PC-9 (cell line): ENCODE measurements around the gene IL17RE. TPM values are rescaled to one million over a fixed set of nuclear protein-coding genes. Genes with fewer than 3 reads are reported as not detected.
A peak's percentile ranks its signal among the peaks of the same experiment; 100 is the strongest.

Experiments
- BruUV-seq: library from RNA; stranded (reverse); fragments of 400-500 nt; replicated peaks from 2 replicates; lab custom pipeline; 2021; lab: Mats Ljungman, UMichigan
- CTCF ChIA-PET: fragments of 300-600 bp; sonication (Branson Sonifier 250); formaldehyde crosslinking; loops from one replicate; lab custom pipeline; 2022; ENCODE audit warnings: antibody characterized with exemption; lab: Charles Lee
- POLR2A ChIA-PET: fragments of 300-600 bp; sonication (Branson Sonifier 250); formaldehyde crosslinking; loops from one replicate; lab custom pipeline; 2022; ENCODE audit warnings: antibody characterized with exemption; ENCODE audit not compliant: unreplicated experiment; lab: Charles Lee
- DNase-seq, 2 experiments: peaks; one replicate each; pipeline versions ENCODE4 v3.0.0 to v3.0.0-alpha.2; 2015 to 2022; ENCODE audit warnings: mixed read lengths in 1 of 2
- H2AFZ ChIP-seq: fragments of 200-600 bp; sonication (generic); 2 replicates; pipeline ENCODE4 v1.8.1; 2017; ENCODE audit warnings: antibody characterized with exemption
- H3F3A ChIP-seq: fragments of 200-600 bp; sonication (generic); 2 replicates; pipeline ENCODE4 v1.8.1; 2017; ENCODE audit warnings: antibody characterized with exemption, mild to moderate bottlenecking, low read depth; ENCODE audit not compliant: insufficient read depth
- H3K27ac ChIP-seq: fragments of 200-600 bp; sonication (generic); 2 replicates; pipeline ENCODE4 v1.6.1; 2016; ENCODE audit warnings: mixed run types
- H3K27me3 ChIP-seq: fragments of 200-600 bp; sonication (generic); 2 replicates; pipeline ENCODE4 v1.6.1; 2016; ENCODE audit warnings: low read depth, mixed run types; ENCODE audit not compliant: insufficient read depth
- H3K36me3 ChIP-seq: fragments of 200-600 bp; sonication (generic); 2 replicates; pipeline ENCODE4 v1.6.1; 2016; ENCODE audit warnings: low read depth, mixed run types
- H3K4me1 ChIP-seq: fragments of 200-600 bp; sonication (generic); replicated peaks from 2 replicates; pipeline ENCODE4 v1.6.1; 2016; ENCODE audit warnings: mixed run types; ENCODE audit not compliant: insufficient read depth
- H3K4me2 ChIP-seq: fragments of 200-600 bp; sonication (generic); 2 replicates; pipeline ENCODE4 v1.6.1; 2017; ENCODE audit warnings: mixed run types
- H3K4me3 ChIP-seq: fragments of 200-600 bp; sonication (generic); 2 replicates; pipeline ENCODE4 v1.6.1; 2016; ENCODE audit warnings: mixed run types
- H3K79me2 ChIP-seq: fragments of 200-600 bp; sonication (generic); 2 replicates; pipeline ENCODE4 v1.6.1; 2017; ENCODE audit warnings: low read depth, mixed run types
- H3K9me2 ChIP-seq: fragments of 200-600 bp; sonication (generic); 2 replicates; pipeline ENCODE4 v1.8.1; 2017; ENCODE audit warnings: mild to moderate bottlenecking; ENCODE audit not compliant: insufficient read depth
- H3K9me3 ChIP-seq: fragments of 200-600 bp; sonication (generic); 2 replicates; pipeline ENCODE4 v1.8.1; 2016; ENCODE audit warnings: low read depth; ENCODE audit not compliant: insufficient read depth
- H4K20me1 ChIP-seq: fragments of 200-600 bp; sonication (generic); 2 replicates; pipeline ENCODE4 v1.8.1; 2017; ENCODE audit not compliant: insufficient read depth
- EZH2 ChIP-seq: fragments of 200-600 bp; sonication (generic); IDR thresholded peaks from 2 replicates; pipeline ENCODE4 v1.8.0; 2017; ENCODE audit warnings: antibody characterized with exemption, low read depth
- intact Hi-C: fragments of 100-400 bp; cut with micrococcal nuclease; formaldehyde crosslinking; loops from one replicate; pipeline ENCODE4 v1.10.0; 2022; ENCODE audit not compliant: unreplicated experiment
- total RNA-seq: library from RNA; stranded (reverse); gene quantifications from 2 replicates; pipeline ENCODE4 v1.2.3, GENCODE V29; 2021
- TF ChIP-seq, protein P1 (sequence below): fragments of 200-600 bp; sonication (generic); conservative IDR thresholded peaks from 2 replicates; pipeline ENCODE4 v1.6.1; 2017; ENCODE audit warnings: mixed run types, antibody characterized with exemption, mild to moderate bottlenecking, moderate library complexity

The IL17RE gene
- total RNA-seq, 1 experiment from 2014 or later: 23.8 TPM

DNA sequence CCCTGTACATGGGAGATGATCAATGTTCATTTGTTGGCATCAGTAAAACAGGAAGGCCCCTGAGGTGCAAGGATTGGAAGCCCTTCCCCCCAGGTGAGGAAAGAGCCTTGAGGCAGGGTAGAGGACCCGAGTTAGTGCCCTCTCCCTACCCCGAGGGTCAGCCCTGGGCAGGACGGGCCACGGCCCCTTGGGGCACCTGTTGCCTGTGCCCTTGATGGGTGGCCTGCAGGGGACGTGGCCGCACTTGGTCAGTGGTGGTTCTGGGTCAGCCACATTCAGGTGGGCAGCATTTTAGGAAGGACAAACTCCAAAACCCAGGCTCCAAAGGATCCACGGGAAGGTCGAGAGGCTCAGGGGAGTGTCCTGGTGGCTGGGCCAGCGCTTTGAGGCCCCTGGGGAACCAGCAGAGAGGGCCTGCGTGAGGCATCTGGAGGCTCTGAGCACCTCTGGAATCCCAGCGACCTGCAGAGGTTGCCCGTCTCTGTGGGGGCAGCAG is 43.1 kb upstream of the IL17RE start:
- Histone ChIP-seq H3F3A (peaks cover 7% of the 10 kb centered on the region), H3K9me2 (no peaks in the 10 kb centered on the region), H2AFZ (no peak overlapping the region), H3K27me3 (no peaks in the 10 kb centered on the region), H3K9me3 (no peaks in the 10 kb centered on the region), H3K4me3 (no peak overlapping the region), H3K27ac (no peak overlapping the region), H3K79me2 (no peaks in the 10 kb centered on the region), H4K20me1 (no peaks in the 10 kb centered on the region), H3K36me3 (no peaks in the 10 kb centered on the region), H3K4me1 (peaks cover 34% of the 10 kb centered on the region), H3K4me2 (no peak overlapping the region)
- no TSS peak for BruUV-seq
- TF ChIP-seq EZH2: no peak
- TF ChIP-seq, protein P1, sequence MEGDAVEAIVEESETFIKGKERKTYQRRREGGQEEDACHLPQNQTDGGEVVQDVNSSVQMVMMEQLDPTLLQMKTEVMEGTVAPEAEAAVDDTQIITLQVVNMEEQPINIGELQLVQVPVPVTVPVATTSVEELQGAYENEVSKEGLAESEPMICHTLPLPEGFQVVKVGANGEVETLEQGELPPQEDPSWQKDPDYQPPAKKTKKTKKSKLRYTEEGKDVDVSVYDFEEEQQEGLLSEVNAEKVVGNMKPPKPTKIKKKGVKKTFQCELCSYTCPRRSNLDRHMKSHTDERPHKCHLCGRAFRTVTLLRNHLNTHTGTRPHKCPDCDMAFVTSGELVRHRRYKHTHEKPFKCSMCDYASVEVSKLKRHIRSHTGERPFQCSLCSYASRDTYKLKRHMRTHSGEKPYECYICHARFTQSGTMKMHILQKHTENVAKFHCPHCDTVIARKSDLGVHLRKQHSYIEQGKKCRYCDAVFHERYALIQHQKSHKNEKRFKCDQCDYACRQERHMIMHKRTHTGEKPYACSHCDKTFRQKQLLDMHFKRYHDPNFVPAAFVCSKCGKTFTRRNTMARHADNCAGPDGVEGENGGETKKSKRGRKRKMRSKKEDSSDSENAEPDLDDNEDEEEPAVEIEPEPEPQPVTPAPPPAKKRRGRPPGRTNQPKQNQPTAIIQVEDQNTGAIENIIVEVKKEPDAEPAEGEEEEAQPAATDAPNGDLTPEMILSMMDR: no peak
- CTCF ChIA-PET: no interaction called here
- POLR2A ChIA-PET: no interaction called here
- no peak for DNase-seq
- intact Hi-C loops: no loop called here

- BruUV-seq: no TSS peak
- Histone ChIP-seq H3F3A (peaks cover 7% of the 10 kb centered on the region), H3K27me3 (no peaks in the 10 kb centered on the region), H3K4me3 (no peak overlapping the region), H2AFZ (peak overlapping the region; percentile 44; the same call in 1 of the 2 replicates), H3K79me2 (no peaks in the 10 kb centered on the region), H3K27ac (no peak overlapping the region), H3K36me3 (no peaks in the 10 kb centered on the region), H3K9me2 (no peaks in the 10 kb centered on the region), H3K4me2 (peak overlapping the region; percentile 54), H3K4me1 (peaks cover 43% of the 10 kb centered on the region), H4K20me1 (no peaks in the 10 kb centered on the region), H3K9me3 (no peaks in the 10 kb centered on the region)
- DNase-seq: no peak
- ChIA-PET POLR2A (no interaction called here), CTCF (no interaction called here)
- TF ChIP-seq, protein P1: no peak
- no peak for TF ChIP-seq EZH2
- intact Hi-C loops: no loop called here
Observed at GRCh38 chr3:9861201-9861600, 41.4 kb upstream of the IL17RE start.

DNA sequence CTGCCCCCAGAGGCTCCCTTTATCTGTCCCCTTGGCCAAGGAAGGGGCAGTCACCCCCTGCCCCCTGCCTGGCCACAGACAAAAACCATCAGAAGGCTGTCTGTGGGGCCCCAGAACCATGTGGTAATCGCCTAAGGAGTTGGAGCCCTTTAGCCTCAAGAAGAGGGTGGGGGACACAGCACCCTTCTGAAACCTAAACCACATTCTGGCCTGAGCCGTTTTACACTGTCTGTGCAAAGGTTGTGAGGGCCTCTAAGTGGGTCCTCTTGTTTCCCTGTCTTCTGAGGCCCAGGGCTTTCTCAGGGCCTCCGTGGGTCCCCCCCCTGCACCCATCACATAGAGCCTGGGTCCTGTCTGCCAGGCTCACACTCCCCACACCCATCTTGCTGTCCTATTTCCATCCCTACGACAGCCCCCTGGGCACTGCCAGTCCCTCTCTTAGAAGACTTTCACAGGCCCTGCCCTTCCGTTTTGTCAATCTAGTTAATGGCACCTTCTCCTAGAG is 41.0 kb upstream of the IL17RE start:
- no peaks in the 10 kb centered on the region for H3K9me3 ChIP-seq
- no peaks in the 10 kb centered on the region for H3K79me2 ChIP-seq
- no peak overlapping the region for H3K27ac ChIP-seq
- peaks cover 43% of the 10 kb centered on the region for H3K4me1 ChIP-seq
- no peak for DNase-seq
- ChIA-PET POLR2A (no interaction called here), CTCF (no interaction called here)
- H3K4me2 ChIP-seq: peak overlapping the region; percentile 54
- TF ChIP-seq EZH2: no peak
- TF ChIP-seq, protein P1: no peak
- peaks cover 7% of the 10 kb centered on the region for H3F3A ChIP-seq
- no peak overlapping the region for H3K4me3 ChIP-seq
- H3K9me2 ChIP-seq: no peaks in the 10 kb centered on the region
- no peaks in the 10 kb centered on the region for H4K20me1 ChIP-seq
- no peaks in the 10 kb centered on the region for H3K36me3 ChIP-seq
- peak overlapping the region; percentile 44; the same call in 1 of the 2 replicates for H2AFZ ChIP-seq
- H3K27me3 ChIP-seq: no peaks in the 10 kb centered on the region
- intact Hi-C loops: no loop called here
- BruUV-seq: no TSS peak
